DND-41 (cell line): ENCODE data around the gene TMEM200C.

Experiments used
- ATAC-seq: fragments of 200-7000 bp; cut with Tn5 transposase; 3 replicates; pipeline ENCODE4 v1.9.1; 2021; ENCODE audit warnings: low read depth; ENCODE audit not compliant: insufficient read depth
- DNase-seq: peaks from one replicate; pipeline ENCODE4 v3.0.0-alpha.2; 2020
- H2AFZ ChIP-seq: 2 replicates; pipeline ENCODE4 v1.6.0; 2012; ENCODE audit warnings: low read depth, low read length
- H3K27ac ChIP-seq: 2 replicates; pipeline ENCODE4 v1.5.1; 2012; ENCODE audit warnings: low read length, inconsistent platforms
- H3K27me3 ChIP-seq: fragments of 200-600 bp; sonication (generic); 2 replicates; pipeline ENCODE4 v1.6.0; 2012; ENCODE audit warnings: low read length, mild to moderate bottlenecking, inconsistent platforms; ENCODE audit not compliant: insufficient read depth, poor library complexity
- H3K36me3 ChIP-seq: 2 replicates; pipeline ENCODE4 v1.5.1; 2012; ENCODE audit warnings: low read length, inconsistent platforms; ENCODE audit not compliant: insufficient read depth
- H3K4me1 ChIP-seq: 2 replicates; pipeline ENCODE4 v1.5.1; 2012; ENCODE audit warnings: mild to moderate bottlenecking, low read length; ENCODE audit not compliant: insufficient read depth
- H3K4me2 ChIP-seq: 2 replicates; pipeline ENCODE4 v1.6.0; 2012; ENCODE audit warnings: mild to moderate bottlenecking, moderate library complexity, low read length, inconsistent platforms; ENCODE audit not compliant: insufficient read depth
- H3K4me3 ChIP-seq, 2 experiments: fragments of 200-600 bp in 1 of 2; shearing (Covaris generic) in 1 of 2; 2 replicates each; pipeline ENCODE4 v1.5.1; 2012 to 2016; ENCODE audit warnings: inconsistent platforms in 2 of 2, low read length in 2 of 2, mild to moderate bottlenecking in 2 of 2, low read depth in 1 of 2, moderate library complexity in 1 of 2
- H3K79me2 ChIP-seq: 2 replicates; pipeline ENCODE4 v1.6.0; 2012; ENCODE audit warnings: low read length, inconsistent platforms; ENCODE audit not compliant: insufficient read depth
- H3K9ac ChIP-seq: 2 replicates; pipeline ENCODE4 v1.6.0; 2012; ENCODE audit warnings: low read depth, mild to moderate bottlenecking, inconsistent platforms, low read length, moderate library complexity
- H3K9me3 ChIP-seq: 2 replicates; pipeline ENCODE4 v1.5.1; 2012; ENCODE audit warnings: low read length, moderate library complexity, mild to moderate bottlenecking, inconsistent platforms; ENCODE audit not compliant: insufficient read depth, severe bottlenecking
- H4K20me1 ChIP-seq: 2 replicates; pipeline ENCODE4 v1.6.0; 2012; ENCODE audit warnings: low read length; ENCODE audit not compliant: insufficient read depth
- EZH2 ChIP-seq: IDR thresholded peaks from 3 replicates; pipeline ENCODE4 v1.6.1; 2012; ENCODE audit warnings: borderline replicate concordance, low read depth, mild to moderate bottlenecking, moderate library complexity, low read length, inconsistent platforms; ENCODE audit not compliant: severe bottlenecking
- TF ChIP-seq, protein P1 (sequence below): IDR thresholded peaks from 2 replicates; pipeline ENCODE4 v1.5.1; 2012; ENCODE audit warnings: borderline replicate concordance, low read length, moderate library complexity, mild to moderate bottlenecking; ENCODE audit not compliant: poor library complexity, severe bottlenecking; ENCODE audit errors: extremely low read depth

TMEM200C gene

GRCh38 chr18:5937121-5937520, 41.8 kb upstream of the TMEM200C start:
- no peak overlapping the region for H3K9ac ChIP-seq
- ATAC-seq (no peak), DNase-seq (no peak)
- TF ChIP-seq, protein P1, sequence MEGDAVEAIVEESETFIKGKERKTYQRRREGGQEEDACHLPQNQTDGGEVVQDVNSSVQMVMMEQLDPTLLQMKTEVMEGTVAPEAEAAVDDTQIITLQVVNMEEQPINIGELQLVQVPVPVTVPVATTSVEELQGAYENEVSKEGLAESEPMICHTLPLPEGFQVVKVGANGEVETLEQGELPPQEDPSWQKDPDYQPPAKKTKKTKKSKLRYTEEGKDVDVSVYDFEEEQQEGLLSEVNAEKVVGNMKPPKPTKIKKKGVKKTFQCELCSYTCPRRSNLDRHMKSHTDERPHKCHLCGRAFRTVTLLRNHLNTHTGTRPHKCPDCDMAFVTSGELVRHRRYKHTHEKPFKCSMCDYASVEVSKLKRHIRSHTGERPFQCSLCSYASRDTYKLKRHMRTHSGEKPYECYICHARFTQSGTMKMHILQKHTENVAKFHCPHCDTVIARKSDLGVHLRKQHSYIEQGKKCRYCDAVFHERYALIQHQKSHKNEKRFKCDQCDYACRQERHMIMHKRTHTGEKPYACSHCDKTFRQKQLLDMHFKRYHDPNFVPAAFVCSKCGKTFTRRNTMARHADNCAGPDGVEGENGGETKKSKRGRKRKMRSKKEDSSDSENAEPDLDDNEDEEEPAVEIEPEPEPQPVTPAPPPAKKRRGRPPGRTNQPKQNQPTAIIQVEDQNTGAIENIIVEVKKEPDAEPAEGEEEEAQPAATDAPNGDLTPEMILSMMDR = no peak
- TF ChIP-seq EZH2 = no peak
- no peak overlapping the region for H2AFZ ChIP-seq
- H3K4me3 ChIP-seq = no peak overlapping the region
- no peaks in the 10 kb centered on the region for H3K27me3 ChIP-seq
- no peaks in the 10 kb centered on the region for H4K20me1 ChIP-seq
- no peak overlapping the region for H3K4me2 ChIP-seq
- H3K36me3 ChIP-seq = no peaks in the 10 kb centered on the region
- no peaks in the 10 kb centered on the region for H3K9me3 ChIP-seq
- no peak overlapping the region for H3K27ac ChIP-seq
- H3K4me1 ChIP-seq = no peaks in the 10 kb centered on the region
- H3K79me2 ChIP-seq = no peaks in the 10 kb centered on the region

DNA sequence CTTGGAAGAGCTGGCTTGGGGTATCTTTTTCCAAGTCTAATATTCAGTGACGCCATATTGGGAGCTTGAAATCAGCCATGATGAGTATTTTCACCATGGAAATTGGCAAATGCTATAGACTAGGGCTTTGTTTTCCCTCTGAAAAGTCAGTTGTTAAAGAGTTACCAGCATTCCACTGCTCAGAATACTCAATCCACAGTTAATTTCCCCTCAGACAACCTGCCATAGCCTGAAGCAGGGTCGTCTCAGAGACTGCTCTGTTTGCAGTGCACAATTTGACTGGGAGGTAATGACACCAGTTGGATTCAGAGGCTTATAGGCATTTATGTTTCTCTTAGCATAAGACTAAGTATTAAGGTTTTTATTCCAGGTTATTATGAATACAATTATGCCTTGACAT, 35.5 kb upstream of the TMEM200C start:
- no peaks in the 10 kb centered on the region for H4K20me1 ChIP-seq
- no peaks in the 10 kb centered on the region for H3K79me2 ChIP-seq
- H2AFZ ChIP-seq = no peak overlapping the region
- no peaks in the 10 kb centered on the region for H3K36me3 ChIP-seq
- DNase-seq = no peak
- H3K27me3 ChIP-seq = no peaks in the 10 kb centered on the region
- H3K4me1 ChIP-seq = no peaks in the 10 kb centered on the region
- H3K27ac ChIP-seq = no peak overlapping the region
- TF ChIP-seq, protein P1 = no peak
- TF ChIP-seq EZH2 = no peak
- H3K9me3 ChIP-seq = peaks cover 3% of the 10 kb centered on the region
- no peak overlapping the region for H3K9ac ChIP-seq
- no peak overlapping the region for H3K4me3 ChIP-seq
- no peak for ATAC-seq
- H3K4me2 ChIP-seq = no peak overlapping the region

- Histone ChIP-seq H2AFZ (no peak overlapping the region), H3K27me3 (no peaks in the 10 kb centered on the region), H3K4me1 (no peaks in the 10 kb centered on the region), H4K20me1 (no peaks in the 10 kb centered on the region), H3K4me3 (no peak overlapping the region), H3K4me2 (no peak overlapping the region), H3K36me3 (no peaks in the 10 kb centered on the region), H3K9me3 (no peaks in the 10 kb centered on the region), H3K27ac (no peak overlapping the region), H3K79me2 (no peaks in the 10 kb centered on the region), H3K9ac (no peak overlapping the region)
- DNase-seq (no peak), ATAC-seq (no peak)
- TF ChIP-seq, protein P1 = no peak
- TF ChIP-seq EZH2 = no peak
These were observed 23.0 kb upstream of the TMEM200C start for GRCh38 chr18:5918205-5918858.

DNA sequence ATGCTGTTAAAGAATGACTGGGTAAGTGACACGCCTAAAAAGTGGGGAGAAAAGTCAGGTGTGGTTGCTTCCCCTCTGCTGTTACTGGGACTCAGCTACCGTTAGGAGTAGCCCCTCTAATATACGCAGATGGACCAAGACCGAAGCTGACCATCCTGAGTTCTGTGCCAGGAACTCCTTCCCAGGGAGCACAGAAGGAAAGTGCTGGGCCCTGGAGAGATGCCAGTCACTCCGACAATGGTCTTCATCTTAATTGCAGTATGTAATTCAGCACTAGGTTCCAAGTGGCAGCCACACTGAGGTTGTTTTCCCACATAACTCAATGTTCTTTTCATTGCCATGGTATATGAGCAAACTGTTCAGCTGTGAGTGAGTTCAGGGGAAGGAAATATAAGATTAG, 19.6 kb upstream of the TMEM200C start:
- no peak overlapping the region for H2AFZ ChIP-seq
- H3K27ac ChIP-seq = no peak overlapping the region
- H3K4me2 ChIP-seq = no peak overlapping the region
- H4K20me1 ChIP-seq = no peaks in the 10 kb centered on the region
- no peak for ATAC-seq
- no peak for DNase-seq
- H3K9ac ChIP-seq = no peak overlapping the region
- no peaks in the 10 kb centered on the region for H3K36me3 ChIP-seq
- no peak overlapping the region for H3K4me3 ChIP-seq
- TF ChIP-seq, protein P1 = no peak
- no peak for TF ChIP-seq EZH2
- H3K27me3 ChIP-seq = no peaks in the 10 kb centered on the region
- H3K4me1 ChIP-seq = no peaks in the 10 kb centered on the region
- no peaks in the 10 kb centered on the region for H3K79me2 ChIP-seq
- no peaks in the 10 kb centered on the region for H3K9me3 ChIP-seq
